Mesenchymal stem cell (in vitro differentiated cells and primary cell): ENCODE measurements around the gene SLC39A10.

Experiments used
- DNase-seq: peaks from one replicate; pipeline ENCODE4 v3.0.0-alpha.2; 2013
- H2AFZ ChIP-seq: one replicate; pipeline ENCODE4 v1.6.1; 2013; ENCODE audit warnings: low read depth, mild to moderate bottlenecking, control low read depth, inconsistent platforms, low read length, moderate library complexity
- H2AK5ac ChIP-seq: 2 replicates; pipeline ENCODE4 v1.6.1; 2013; ENCODE audit warnings: low read length, moderate library complexity, mild to moderate bottlenecking, inconsistent platforms; ENCODE audit not compliant: severe bottlenecking
- H2BK120ac ChIP-seq: one replicate; pipeline ENCODE4 v1.6.1; 2013; ENCODE audit warnings: low read depth, mild to moderate bottlenecking, inconsistent platforms, low read length, moderate library complexity
- H2BK12ac ChIP-seq, 2 experiments: one replicate each; pipeline ENCODE4 v1.6.1; 2013; ENCODE audit warnings: inconsistent platforms in 2 of 2, low read length in 2 of 2, mild to moderate bottlenecking in 2 of 2, moderate library complexity in 2 of 2, control low read depth in 1 of 2
- H2BK15ac ChIP-seq: one replicate; pipeline ENCODE4 v1.6.1; 2013; ENCODE audit warnings: mild to moderate bottlenecking, low read depth, inconsistent platforms; ENCODE audit not compliant: poor library complexity, severe bottlenecking
- H2BK5ac ChIP-seq: 2 replicates; pipeline ENCODE4 v1.6.1; 2013; ENCODE audit warnings: low read depth, mild to moderate bottlenecking, low read length, control low read depth, inconsistent platforms; ENCODE audit not compliant: poor library complexity, severe bottlenecking
- H3K14ac ChIP-seq, 2 experiments: one replicate each; pipeline ENCODE4 v1.6.1; 2013; ENCODE audit warnings: inconsistent platforms in 2 of 2, low read length in 2 of 2, control low read depth in 1 of 2, mild to moderate bottlenecking in 1 of 2, moderate library complexity in 1 of 2
- H3K18ac ChIP-seq, 2 experiments: one replicate each; pipeline ENCODE4 v1.6.1; 2013; ENCODE audit warnings: inconsistent platforms in 2 of 2, low read length in 2 of 2, control low read depth in 1 of 2, low read depth in 1 of 2, mild to moderate bottlenecking in 1 of 2
- H3K23ac ChIP-seq, 2 experiments: one replicate each; pipeline ENCODE4 v1.6.1; 2013; ENCODE audit warnings: inconsistent platforms in 2 of 2, low read length in 2 of 2, mild to moderate bottlenecking in 2 of 2, moderate library complexity in 2 of 2, control low read depth in 1 of 2
- H3K27ac ChIP-seq: 2 replicates; pipeline ENCODE4 v1.5.1; 2013; ENCODE audit warnings: mild to moderate bottlenecking, moderate library complexity, low read length, control low read depth, inconsistent platforms; ENCODE audit not compliant: poor library complexity, severe bottlenecking
- H3K27me3 ChIP-seq, 2 experiments: 2 replicates each; pipeline versions ENCODE4 v1.6.1 to v1.7.0; 2013; ENCODE audit warnings: low read length in 2 of 2, mild to moderate bottlenecking in 2 of 2, moderate library complexity in 2 of 2, control low read depth in 1 of 2, inconsistent platforms in 1 of 2; ENCODE audit not compliant: control insufficient read depth in 1 of 2, insufficient read depth in 1 of 2
- H3K36me3 ChIP-seq, 2 experiments: 2 replicates each; pipeline versions ENCODE4 v1.6.1 to v1.7.0; 2013; ENCODE audit warnings: low read length in 2 of 2, control low read depth in 1 of 2, inconsistent platforms in 1 of 2, low read depth in 1 of 2, mild to moderate bottlenecking in 1 of 2; ENCODE audit not compliant: insufficient read depth in 2 of 2, control insufficient read depth in 1 of 2
- H3K4ac ChIP-seq, 2 experiments: one replicate each; pipeline ENCODE4 v1.6.1; 2013; ENCODE audit warnings: inconsistent platforms in 2 of 2, low read length in 2 of 2, mild to moderate bottlenecking in 2 of 2, moderate library complexity in 2 of 2, control low read depth in 1 of 2, low read depth in 1 of 2
- H3K4me1 ChIP-seq: 2 replicates; pipeline ENCODE4 v1.6.1; 2013; ENCODE audit warnings: low read depth, low read length, control low read depth; ENCODE audit not compliant: control insufficient read depth, insufficient read depth
- H3K4me2 ChIP-seq: 2 replicates; pipeline ENCODE4 v1.6.1; 2013; ENCODE audit warnings: low read length, mild to moderate bottlenecking, inconsistent platforms; ENCODE audit not compliant: poor library complexity, severe bottlenecking
- H3K4me3 ChIP-seq, 2 experiments: 2 replicates each; pipeline versions ENCODE4 v1.5.1 to v1.7.0; 2013; ENCODE audit warnings: low read length in 2 of 2, mild to moderate bottlenecking in 2 of 2, control low read depth in 1 of 2, low read depth in 1 of 2; ENCODE audit not compliant: insufficient read depth in 1 of 2
- H3K79me1 ChIP-seq: replicated peaks from 2 replicates; pipeline ENCODE4 v1.6.1; 2013; ENCODE audit warnings: mild to moderate bottlenecking, control low read depth, low read length, inconsistent platforms; ENCODE audit not compliant: poor library complexity, severe bottlenecking
- H3K9ac ChIP-seq: 2 replicates; pipeline ENCODE4 v1.7.0; 2013; ENCODE audit warnings: mild to moderate bottlenecking, low read length, moderate library complexity
- H3K9me3 ChIP-seq: 2 replicates; pipeline ENCODE4 v1.7.0; 2013; ENCODE audit warnings: mild to moderate bottlenecking, low read length; ENCODE audit not compliant: control insufficient read depth
- H4K8ac ChIP-seq: one replicate; pipeline ENCODE4 v1.6.1; 2013; ENCODE audit warnings: inconsistent platforms, mild to moderate bottlenecking, low read length, moderate library complexity
- H4K91ac ChIP-seq: one replicate; pipeline ENCODE4 v1.6.1; 2013; ENCODE audit warnings: mild to moderate bottlenecking, low read length, inconsistent platforms
- WGBS: methylation state at CpG from one replicate; pipeline ENCODE4 v1.1.7; 2013; ENCODE audit warnings: mixed read lengths; 5-methylcytosine and 5-hydroxymethylcytosine counted together

The SLC39A10 gene

DNA sequence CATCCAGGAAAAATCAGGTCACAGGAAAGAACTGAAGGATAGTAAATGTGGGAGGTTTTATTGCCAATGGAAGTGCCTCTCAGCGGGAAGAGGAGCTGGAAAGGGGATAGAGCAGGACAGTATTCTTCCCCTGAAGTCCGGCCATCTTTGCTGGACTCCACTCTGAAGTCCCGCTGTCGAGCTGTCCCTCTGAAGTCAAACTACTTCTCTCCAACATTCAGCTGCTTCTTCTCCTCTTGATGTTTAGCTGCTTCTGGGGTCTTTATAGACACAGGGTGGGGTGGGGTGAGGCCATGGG, 23.5 kb upstream of the SLC39A10 start:
- no peak overlapping the region for H3K4me2 ChIP-seq
- H3K79me1 ChIP-seq = peaks cover 13% of the 10 kb centered on the region
- DNase-seq = no peak
- WGBS = 67% methylated on average over 1 of the region's 4 CpGs
- no peak overlapping the region for H3K9ac ChIP-seq
- H3K27me3 ChIP-seq = no peaks in the 10 kb centered on the region
- H3K14ac ChIP-seq = no peak overlapping the region
- no peak overlapping the region for H2AK5ac ChIP-seq
- H3K18ac ChIP-seq = no peak overlapping the region
- no peaks in the 10 kb centered on the region for H3K9me3 ChIP-seq
- no peak overlapping the region for H2BK15ac ChIP-seq
- H2BK12ac ChIP-seq = no peak overlapping the region
- H3K4ac ChIP-seq = no peak overlapping the region
- H3K36me3 ChIP-seq = peaks cover 0 to 5% of the 10 kb centered on the region in 2 experiments
- H2BK120ac ChIP-seq = no peak overlapping the region
- H3K23ac ChIP-seq = no peak overlapping the region
- H4K8ac ChIP-seq = no peak overlapping the region
- no peak overlapping the region for H4K91ac ChIP-seq
- peaks cover 3% of the 10 kb centered on the region for H3K4me1 ChIP-seq
- H3K27ac ChIP-seq = no peak overlapping the region
- no peak overlapping the region for H2AFZ ChIP-seq
- H2BK5ac ChIP-seq = no peak overlapping the region
- H3K4me3 ChIP-seq = no peak overlapping the region

DNA sequence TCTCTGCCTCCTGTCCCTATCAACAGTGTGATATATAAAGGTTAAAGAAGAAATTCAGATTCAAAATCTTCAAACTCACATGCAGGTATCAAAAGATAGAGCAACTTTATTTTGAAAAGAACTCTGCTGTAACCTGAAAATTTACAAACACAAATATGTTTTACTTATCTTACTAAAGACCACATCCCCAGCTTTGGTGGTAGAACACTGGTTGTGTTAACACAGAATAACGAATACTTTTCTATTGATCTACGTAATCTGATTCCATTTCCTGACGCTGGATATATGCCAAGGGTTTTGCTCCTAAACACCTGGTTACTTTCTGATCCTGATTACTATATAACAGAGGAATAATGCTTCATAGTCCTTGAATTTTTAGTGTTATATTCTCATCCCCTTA, 23.1 kb upstream of the SLC39A10 start:
- H3K14ac ChIP-seq = no peak overlapping the region
- no peak overlapping the region for H3K27ac ChIP-seq
- H4K8ac ChIP-seq = no peak overlapping the region
- peaks cover 0 to 7% of the 10 kb centered on the region in 2 experiments for H3K36me3 ChIP-seq
- no peak overlapping the region for H3K4me2 ChIP-seq
- H3K9ac ChIP-seq = no peak overlapping the region
- H2AFZ ChIP-seq = no peak overlapping the region
- H2BK15ac ChIP-seq = no peak overlapping the region
- no peak overlapping the region for H3K4me3 ChIP-seq
- peaks cover 15% of the 10 kb centered on the region for H3K79me1 ChIP-seq
- 100% methylated on average over 2 of the region's 3 CpGs for WGBS
- H3K18ac ChIP-seq = no peak overlapping the region
- no peak overlapping the region for H2BK12ac ChIP-seq
- no peaks in the 10 kb centered on the region for H3K9me3 ChIP-seq
- no peak overlapping the region for H4K91ac ChIP-seq
- H3K27me3 ChIP-seq = no peaks in the 10 kb centered on the region
- H2BK5ac ChIP-seq = no peak overlapping the region
- H2BK120ac ChIP-seq = no peak overlapping the region
- no peak overlapping the region for H3K23ac ChIP-seq
- H3K4me1 ChIP-seq = peaks cover 3% of the 10 kb centered on the region
- H2AK5ac ChIP-seq = no peak overlapping the region
- no peak for DNase-seq
- H3K4ac ChIP-seq = no peak overlapping the region

GRCh38 chr2:195636890-195637289, 20.1 kb upstream of the SLC39A10 start:
- H4K8ac ChIP-seq = no peak overlapping the region
- no peak overlapping the region for H2BK15ac ChIP-seq
- no peak overlapping the region for H2BK5ac ChIP-seq
- H3K14ac ChIP-seq = no peak overlapping the region
- H2AFZ ChIP-seq = no peak overlapping the region
- no peak overlapping the region for H2AK5ac ChIP-seq
- H3K4me1 ChIP-seq = peaks cover 3% of the 10 kb centered on the region
- H2BK12ac ChIP-seq = no peak overlapping the region
- no peak overlapping the region for H3K4me2 ChIP-seq
- H3K27ac ChIP-seq = no peak overlapping the region
- H3K4ac ChIP-seq = no peak overlapping the region
- H3K27me3 ChIP-seq = no peaks in the 10 kb centered on the region
- peaks cover 15% of the 10 kb centered on the region for H3K79me1 ChIP-seq
- H4K91ac ChIP-seq = no peak overlapping the region
- no peak overlapping the region for H2BK120ac ChIP-seq
- peak; percentile 13 for DNase-seq
- peaks cover 0 to 8% of the 10 kb centered on the region in 2 experiments for H3K36me3 ChIP-seq
- H3K9ac ChIP-seq = no peak overlapping the region
- H3K4me3 ChIP-seq = no peak overlapping the region
- no peak overlapping the region for H3K18ac ChIP-seq
- no peak overlapping the region for H3K23ac ChIP-seq
- H3K9me3 ChIP-seq = no peaks in the 10 kb centered on the region

- H3K27ac ChIP-seq = no peak overlapping the region
- H3K36me3 ChIP-seq = peaks cover 0 to 3% of the 10 kb centered on the region in 2 experiments
- H3K4me2 ChIP-seq = no peak overlapping the region
- H2AK5ac ChIP-seq = no peak overlapping the region
- WGBS = 92% methylated on average over 2 of the region's 4 CpGs
- H3K4me3 ChIP-seq = no peak overlapping the region
- H3K14ac ChIP-seq = no peak overlapping the region
- H3K9me3 ChIP-seq = no peaks in the 10 kb centered on the region
- H3K4me1 ChIP-seq = no peaks in the 10 kb centered on the region
- no peaks in the 10 kb centered on the region for H3K27me3 ChIP-seq
- H3K79me1 ChIP-seq = peaks cover 9% of the 10 kb centered on the region
- DNase-seq = no peak
- H2BK12ac ChIP-seq = no peak overlapping the region
- H2BK5ac ChIP-seq = no peak overlapping the region
- no peak overlapping the region for H2BK15ac ChIP-seq
- H3K4ac ChIP-seq = no peak overlapping the region
- no peak overlapping the region for H3K9ac ChIP-seq
- no peak overlapping the region for H2AFZ ChIP-seq
- no peak overlapping the region for H4K91ac ChIP-seq
- H2BK120ac ChIP-seq = no peak overlapping the region
- no peak overlapping the region for H4K8ac ChIP-seq
- H3K18ac ChIP-seq = no peak overlapping the region
- no peak overlapping the region for H3K23ac ChIP-seq
Measured at GRCh38 chr2:195638750-195639149, 18.3 kb upstream of the SLC39A10 start.
